ENCODE results near the gene BRD1.

- no peak for TF ChIP-seq CTCF (IDR thresholded peaks at IDR 0.05)
- no peak for TF ChIP-seq POLR2A (IDR thresholded peaks at IDR 0.05)
These were observed 75.6 kb downstream of the BRD1 start for GRCh38 chr22:49751966-49752597.
